RWPE1 (cell line): Measurements from ENCODE around the gene ATXN1.

ENCODE experiments used
- CTCF ChIA-PET: fragments of 350-600 bp; sonication (Branson Sonifier 250); formaldehyde crosslinking; extraction: SDS; loops from one replicate; lab custom pipeline; 2021; lab: Yijun Ruan, JAX
- POLR2A ChIA-PET: fragments of 400-600 bp; formaldehyde crosslinking; extraction: SDS; loops from one replicate; lab custom pipeline; 2020; ENCODE audit warnings: antibody characterized with exemption; ENCODE audit not compliant: low non-redundant PET; lab: Yijun Ruan, JAX
- DNase-seq: peaks from one replicate; pipeline ENCODE4 v3.0.0; 2012; ENCODE audit warnings: low spot score
- H3K27ac ChIP-seq: fragments of 450-650 bp; 2 replicates; pipeline ENCODE4 v1.5.1; 2017
- CTCF ChIP-seq: fragments of 450-650 bp; conservative IDR thresholded peaks from 2 replicates; pipeline ENCODE4 v1.5.1; 2017; ENCODE audit warnings: low read depth, mild to moderate bottlenecking

Gene ATXN1

GRCh38 chr6:16375206-16375605 is 386.1 kb downstream of the ATXN1 start:
- no peak for TF ChIP-seq CTCF
- POLR2A ChIA-PET = no interaction called here
- no peak for DNase-seq
- H3K27ac ChIP-seq = no peak overlapping the region
- CTCF ChIA-PET = interaction anchor here (0.7 kb wide), 1 partner anchor 711 kb away, joined by 3 read pairs; no protein-coding TSS in a partner anchor

- no peak for TF ChIP-seq CTCF
- no peak for DNase-seq
- H3K27ac ChIP-seq = no peak overlapping the region
- POLR2A ChIA-PET = no interaction called here
- CTCF ChIA-PET = interaction anchor here (0.5 kb wide), 1 partner anchor 37 kb away, joined by 3 read pairs; no protein-coding TSS in a partner anchor
These were observed 386.6 kb downstream of the ATXN1 start for GRCh38 chr6:16374461-16375200.

DNA sequence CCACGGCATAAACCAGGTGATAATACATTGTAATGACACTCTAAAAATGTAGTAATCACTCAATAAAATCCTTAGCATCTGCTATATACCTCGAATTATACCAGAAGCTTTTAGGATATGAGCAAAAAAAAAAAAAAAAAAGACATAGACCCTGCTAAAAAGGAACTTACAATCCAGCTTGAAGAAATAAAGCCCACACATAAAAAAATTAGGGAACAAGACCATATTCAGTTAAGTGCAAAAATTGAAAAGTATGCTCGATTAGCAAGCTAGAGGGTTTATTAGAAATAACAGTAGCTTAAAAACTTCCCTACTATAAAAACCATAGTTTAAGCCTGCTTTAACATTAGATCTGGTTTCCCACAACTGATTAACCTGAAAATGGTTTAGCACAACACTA is 387.2 kb downstream of the ATXN1 start:
- H3K27ac ChIP-seq = no peak overlapping the region
- ChIA-PET CTCF (interaction anchor here (0.5 kb wide), 1 partner anchor 38 kb away, joined by 3 read pairs; no protein-coding TSS in a partner anchor), POLR2A (no interaction called here)
- DNase-seq = no peak
- TF ChIP-seq CTCF = no peak

GRCh38 chr6:16372029-16372776 is 389.1 kb downstream of the ATXN1 start:
- TF ChIP-seq CTCF = no peak
- DNase-seq = no peak
- no peak overlapping the region for H3K27ac ChIP-seq
- POLR2A ChIA-PET = no interaction called here
- CTCF ChIA-PET = interaction anchor here (0.7 kb wide), 1 partner anchor 831 kb away, joined by 4 read pairs; no protein-coding TSS in a partner anchor

DNA sequence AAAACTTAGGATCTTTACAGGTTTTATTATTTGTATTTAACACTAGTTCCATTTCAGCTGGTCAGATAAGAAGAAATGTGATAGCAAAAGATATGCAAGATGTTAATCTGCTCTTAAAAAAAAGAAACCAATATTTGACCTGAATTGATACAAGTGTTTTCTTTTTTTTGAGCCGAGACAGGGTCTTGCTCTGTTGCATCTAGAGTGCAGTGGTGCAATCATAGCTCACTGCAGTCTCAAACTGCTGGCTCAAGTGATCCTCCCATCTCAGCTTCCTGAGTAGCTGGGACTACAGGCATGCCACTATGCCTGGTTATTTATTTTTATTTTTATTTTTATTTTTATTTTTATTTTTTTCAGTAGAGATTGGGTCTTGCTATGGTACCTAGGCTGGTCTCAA is 389.9 kb downstream of the ATXN1 start:
- no peak overlapping the region for H3K27ac ChIP-seq
- no peak for TF ChIP-seq CTCF
- CTCF ChIA-PET = no interaction called here
- no peak for DNase-seq
- POLR2A ChIA-PET = no interaction called here

DNA sequence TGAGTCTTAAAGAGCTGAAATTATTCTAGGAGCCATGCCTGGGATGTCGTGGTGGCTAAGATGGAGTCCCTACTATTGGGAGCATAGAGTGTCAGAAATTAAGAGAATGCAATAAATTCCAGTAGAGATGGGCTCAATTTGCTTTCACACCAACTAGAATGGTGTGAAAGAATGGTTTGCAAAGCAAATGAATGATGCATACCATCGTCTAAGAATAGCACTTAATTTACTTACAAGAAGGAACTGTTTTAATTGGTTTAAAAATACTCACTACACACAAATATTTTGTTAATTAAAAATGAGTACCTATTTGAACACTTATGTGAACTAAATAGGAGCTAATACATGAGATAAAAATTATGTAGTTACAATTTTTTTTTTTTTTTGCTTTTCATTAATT is 390.3 kb downstream of the ATXN1 start:
- TF ChIP-seq CTCF = no peak
- CTCF ChIA-PET = interaction anchor here (0.6 kb wide), 1 partner anchor 767 kb away, joined by 3 read pairs; no protein-coding TSS in a partner anchor
- DNase-seq = no peak
- POLR2A ChIA-PET = no interaction called here
- no peak overlapping the region for H3K27ac ChIP-seq
